ENCODE data around the gene CCDC192.

The CCDC192 gene

GRCh38 chr5:127804886-127805426 lies 101.8 kb downstream of the CCDC192 start:
- TF ChIP-seq CTCF (IDR thresholded peaks at IDR 0.05; ENCODE audit: control insufficient read depth, insufficient read depth, low read depth, low read length, missing control alignments): no peak
- DNase-seq (ENCODE audit: low read depth): no peak
- no peak overlapping the region for H3K4me3 ChIP-seq (ENCODE audit: control insufficient read depth, low read depth, low read length)

- no peak for DNase-seq (ENCODE audit: low read depth)
- no peak for TF ChIP-seq CTCF (IDR thresholded peaks at IDR 0.05; ENCODE audit: control insufficient read depth, insufficient read depth, low read depth, low read length, missing control alignments)
These were observed 102.3 kb downstream of the CCDC192 start for GRCh38 chr5:127805448-127805847.

GRCh38 chr5:127806776-127807175 lies 103.6 kb downstream of the CCDC192 start:
- no peak for TF ChIP-seq CTCF (IDR thresholded peaks at IDR 0.05; ENCODE audit: control insufficient read depth, insufficient read depth, low read depth, low read length, missing control alignments)
- no peak for DNase-seq (ENCODE audit: low read depth)
- no peak overlapping the region for H3K4me3 ChIP-seq (ENCODE audit: control insufficient read depth, low read depth, low read length)

More at GRCh38 chr5:127805448-127805847, 102.3 kb downstream of the CCDC192 start:
- no peak overlapping the region for H3K4me3 ChIP-seq (ENCODE audit: control insufficient read depth, low read depth, low read length)

GRCh38 chr5:127809533-127809932 lies 106.3 kb downstream of the CCDC192 start:
- no peak overlapping the region for H3K4me3 ChIP-seq (ENCODE audit: control insufficient read depth, low read depth, low read length)
- no peak for TF ChIP-seq CTCF (IDR thresholded peaks at IDR 0.05; ENCODE audit: control insufficient read depth, insufficient read depth, low read depth, low read length, missing control alignments)
- DNase-seq (ENCODE audit: low read depth): no peak

GRCh38 chr5:127810017-127810416 lies 106.8 kb downstream of the CCDC192 start:
- no peak overlapping the region for H3K4me3 ChIP-seq (ENCODE audit: control insufficient read depth, low read depth, low read length)
- DNase-seq (ENCODE audit: low read depth): no peak

GRCh38 chr5:127810707-127811490 lies 107.7 kb downstream of the CCDC192 start:
- no peak overlapping the region for H3K4me3 ChIP-seq (ENCODE audit: control insufficient read depth, low read depth, low read length)
- no peak for TF ChIP-seq CTCF (IDR thresholded peaks at IDR 0.05; ENCODE audit: control insufficient read depth, insufficient read depth, low read depth, low read length, missing control alignments)
- DNase-seq (ENCODE audit: low read depth): no peak

More at GRCh38 chr5:127810017-127810416, 106.8 kb downstream of the CCDC192 start:
- TF ChIP-seq CTCF (IDR thresholded peaks at IDR 0.05; ENCODE audit: control insufficient read depth, insufficient read depth, low read depth, low read length, missing control alignments): no peak
